Trophoblast cell (in vitro differentiated cells and primary cell): ENCODE data around the gene RYR1.
A peak's percentile ranks its signal among the peaks of the same experiment; 100 is the strongest.

Experiments used
- DNase-seq, 2 donors: peaks; one replicate each; pipeline ENCODE4 v3.0.0-alpha.2; 2016
- H2AFZ ChIP-seq: 2 replicates; pipeline ENCODE4 v1.6.1; 2013; ENCODE audit warnings: low read length, moderate library complexity, mild to moderate bottlenecking; ENCODE audit not compliant: insufficient read depth, poor library complexity
- H2AK5ac ChIP-seq: 2 replicates; pipeline ENCODE4 v1.6.1; 2013; ENCODE audit warnings: mild to moderate bottlenecking, low read length
- H2BK120ac ChIP-seq: 2 replicates; pipeline ENCODE4 v1.6.1; 2013; ENCODE audit warnings: low read length, mild to moderate bottlenecking, moderate library complexity; ENCODE audit not compliant: insufficient read depth, poor library complexity
- H2BK12ac ChIP-seq: 2 replicates; pipeline ENCODE4 v1.6.1; 2013; ENCODE audit warnings: mild to moderate bottlenecking, low read length, moderate library complexity
- H2BK5ac ChIP-seq: 2 replicates; pipeline ENCODE4 v1.6.1; 2013; ENCODE audit warnings: low read length, low read depth, moderate library complexity, mild to moderate bottlenecking; ENCODE audit not compliant: poor library complexity
- H3K14ac ChIP-seq: 2 replicates; pipeline ENCODE4 v1.6.1; 2013; ENCODE audit warnings: mild to moderate bottlenecking, low read length
- H3K18ac ChIP-seq: 2 replicates; pipeline ENCODE4 v1.6.1; 2013; ENCODE audit warnings: mild to moderate bottlenecking, low read length
- H3K23ac ChIP-seq: 2 replicates; pipeline ENCODE4 v1.6.1; 2013; ENCODE audit warnings: low read length
- H3K27ac ChIP-seq: 2 replicates; pipeline ENCODE4 v1.5.1; 2013; ENCODE audit warnings: low read depth, mild to moderate bottlenecking, inconsistent platforms, low read length, moderate library complexity
- H3K27me3 ChIP-seq: 2 replicates; pipeline ENCODE4 v1.6.1; 2013; ENCODE audit warnings: inconsistent platforms, mild to moderate bottlenecking, low read length, moderate library complexity; ENCODE audit not compliant: insufficient read depth
- H3K36me3 ChIP-seq, 2 experiments: 1 replicate in 1 of 2; 2 replicates in 1 of 2; pipeline ENCODE4 v1.6.1; 2013; ENCODE audit warnings: low read length in 2 of 2, mild to moderate bottlenecking in 2 of 2, moderate library complexity in 1 of 2; ENCODE audit not compliant: insufficient read depth in 2 of 2, control insufficient read depth in 1 of 2
- H3K4ac ChIP-seq: 2 replicates; pipeline ENCODE4 v1.6.1; 2013; ENCODE audit warnings: low read depth, mild to moderate bottlenecking, low read length, moderate library complexity
- H3K4me1 ChIP-seq, 2 experiments: 1 replicate in 1 of 2; 2 replicates in 1 of 2; pipeline ENCODE4 v1.6.1; 2013; ENCODE audit warnings: low read length in 2 of 2, mild to moderate bottlenecking in 2 of 2, moderate library complexity in 1 of 2; ENCODE audit not compliant: insufficient read depth in 2 of 2, control insufficient read depth in 1 of 2
- H3K4me2 ChIP-seq: 2 replicates; pipeline ENCODE4 v1.6.1; 2013; ENCODE audit warnings: inconsistent platforms, mild to moderate bottlenecking, low read length, moderate library complexity
- H3K4me3 ChIP-seq: 2 replicates; pipeline ENCODE4 v1.5.1; 2013; ENCODE audit warnings: mild to moderate bottlenecking, low read depth, low read length, inconsistent platforms
- H3K79me1 ChIP-seq: one replicate; pipeline ENCODE4 v1.6.1; 2013; ENCODE audit warnings: low read length
- H3K79me2 ChIP-seq: 2 replicates; pipeline ENCODE4 v1.6.1; 2013; ENCODE audit warnings: low read length, mild to moderate bottlenecking; ENCODE audit not compliant: control insufficient read depth, insufficient read depth, poor library complexity
- H3K9ac ChIP-seq: 2 replicates; pipeline ENCODE4 v1.6.1; 2013; ENCODE audit warnings: mild to moderate bottlenecking, low read length
- H3K9me3 ChIP-seq: 2 replicates; pipeline ENCODE4 v1.6.1; 2013; ENCODE audit warnings: low read depth, mild to moderate bottlenecking, control low read depth, inconsistent platforms, low read length; ENCODE audit not compliant: insufficient read depth
- H4K12ac ChIP-seq: 2 replicates; pipeline ENCODE4 v1.6.1; 2013; ENCODE audit warnings: low read depth, mild to moderate bottlenecking, low read length, moderate library complexity
- H4K8ac ChIP-seq: 2 replicates; pipeline ENCODE4 v1.6.1; 2013; ENCODE audit warnings: low read depth, mild to moderate bottlenecking, low read length, moderate library complexity
- H4K91ac ChIP-seq: one replicate; pipeline ENCODE4 v1.6.1; 2013; ENCODE audit warnings: low read depth, mild to moderate bottlenecking, low read length, moderate library complexity
- WGBS: extraction: QIAGEN DNeasy Blood & Tissue Kit; methylation state at CpG from one replicate; pipeline ENCODE4 v1.1.7; 2013; ENCODE audit warnings: missing lambda C conversion rate; ENCODE audit not compliant: insufficient read length, insufficient coverage; ENCODE audit errors: extremely low coverage; 5-methylcytosine and 5-hydroxymethylcytosine counted together

The RYR1 gene

DNA sequence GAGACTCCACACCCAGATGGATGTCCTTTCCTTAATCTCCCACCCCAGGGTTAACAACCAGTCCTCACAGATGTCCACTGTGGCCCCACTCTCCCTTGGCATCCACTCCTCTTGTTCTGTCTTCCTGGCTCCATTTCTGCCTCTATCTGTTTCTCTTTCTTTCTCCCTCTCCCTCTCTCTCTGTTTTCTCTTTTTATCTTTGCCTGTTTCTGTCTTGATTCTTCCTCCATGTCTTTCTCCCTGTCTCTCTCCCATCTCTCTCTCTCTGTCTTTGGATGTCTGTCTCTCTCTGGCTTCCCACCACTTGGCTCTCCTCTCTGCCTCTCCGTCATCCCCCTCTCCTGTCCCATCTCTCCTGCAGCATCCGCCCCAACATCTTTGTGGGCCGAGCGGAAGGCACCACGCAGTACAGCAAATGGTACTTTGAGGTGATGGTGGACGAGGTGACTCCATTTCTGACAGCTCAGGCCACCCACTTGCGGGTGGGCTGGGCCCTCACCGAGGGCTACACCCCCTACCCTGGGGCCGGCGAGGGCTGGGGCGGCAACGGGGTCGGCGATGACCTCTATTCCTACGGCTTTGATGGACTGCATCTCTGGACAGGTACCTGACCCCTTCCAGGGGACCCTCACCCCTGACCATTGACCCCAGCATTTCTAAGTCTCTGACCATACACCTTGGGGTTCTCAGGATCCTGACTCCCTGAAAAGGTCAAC, 24.4 kb downstream of the RYR1 start:
- Histone ChIP-seq H4K91ac (no peak overlapping the region), H3K4me2 (no peak overlapping the region), H3K4ac (no peak overlapping the region), H3K4me3 (no peak overlapping the region), H3K27ac (no peak overlapping the region), H2AFZ (no peak overlapping the region), H4K12ac (no peak overlapping the region), H3K27me3 (no peaks in the 10 kb centered on the region), H2AK5ac (no peak overlapping the region), H4K8ac (no peak overlapping the region), H3K9ac (no peak overlapping the region), H3K4me1 (no peaks in the 10 kb centered on the region), H3K14ac (no peak overlapping the region), H3K79me2 (no peaks in the 10 kb centered on the region), H3K79me1 (no peaks in the 10 kb centered on the region), H3K23ac (no peak overlapping the region), H2BK5ac (no peak overlapping the region), H3K36me3 (no peaks in the 10 kb centered on the region), H2BK12ac (no peak overlapping the region), H3K9me3 (no peaks in the 10 kb centered on the region), H3K18ac (no peak overlapping the region), H2BK120ac (no peak overlapping the region)
- DNase-seq, result no peak
- no CpG with 5 or more reads among the region's 15 CpGs for WGBS

DNA sequence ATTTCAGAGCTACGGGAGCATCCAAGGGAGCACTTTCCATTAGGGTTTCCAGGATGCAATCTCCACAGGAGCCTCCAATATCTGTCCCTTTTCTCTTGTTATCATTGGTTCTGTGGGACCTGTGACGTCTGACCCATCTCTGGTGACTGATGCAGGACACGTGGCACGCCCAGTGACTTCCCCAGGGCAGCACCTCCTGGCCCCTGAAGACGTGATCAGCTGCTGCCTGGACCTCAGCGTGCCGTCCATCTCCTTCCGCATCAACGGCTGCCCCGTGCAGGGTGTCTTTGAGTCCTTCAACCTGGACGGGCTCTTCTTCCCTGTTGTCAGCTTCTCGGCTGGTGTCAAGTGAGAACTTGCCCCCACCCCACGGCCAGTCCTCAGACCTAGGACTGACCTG, 25.5 kb downstream of the RYR1 start:
- Histone ChIP-seq H3K9me3 (no peaks in the 10 kb centered on the region), H3K4ac (no peak overlapping the region), H3K9ac (no peak overlapping the region), H3K14ac (no peak overlapping the region), H3K18ac (no peak overlapping the region), H3K79me2 (no peaks in the 10 kb centered on the region), H2AFZ (no peak overlapping the region), H2AK5ac (no peak overlapping the region), H2BK120ac (no peak overlapping the region), H3K27ac (no peak overlapping the region), H3K4me2 (no peak overlapping the region), H3K27me3 (no peaks in the 10 kb centered on the region), H4K12ac (no peak overlapping the region), H3K23ac (no peak overlapping the region), H4K8ac (no peak overlapping the region), H3K4me1 (no peaks in the 10 kb centered on the region), H3K79me1 (no peaks in the 10 kb centered on the region), H4K91ac (no peak overlapping the region), H2BK12ac (no peak overlapping the region), H2BK5ac (no peak overlapping the region), H3K4me3 (no peak overlapping the region), H3K36me3 (no peaks in the 10 kb centered on the region)
- DNase-seq, result no peak
- no CpG with 5 or more reads among the region's 13 CpGs for WGBS

DNA sequence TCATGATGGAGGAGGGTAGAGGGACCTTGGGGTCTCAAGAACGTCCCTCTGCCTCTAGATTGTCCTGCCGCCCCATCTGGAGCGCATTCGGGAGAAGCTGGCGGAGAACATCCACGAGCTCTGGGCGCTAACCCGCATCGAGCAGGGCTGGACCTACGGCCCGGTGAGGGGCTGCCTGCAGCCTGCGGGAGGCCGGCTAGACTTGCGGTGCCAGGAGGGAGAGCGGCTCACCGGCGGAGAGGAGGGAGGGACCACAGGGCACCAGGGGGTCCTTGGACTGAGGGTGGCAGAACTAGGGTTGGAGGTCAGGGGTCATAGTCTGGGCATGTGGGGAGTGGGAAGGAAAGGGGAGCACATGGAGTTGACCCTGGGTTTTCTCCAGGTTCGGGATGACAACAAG, 29.9 kb downstream of the RYR1 start:
- Histone ChIP-seq H2BK12ac (no peak overlapping the region), H4K12ac (no peak overlapping the region), H3K18ac (no peak overlapping the region)

DNA sequence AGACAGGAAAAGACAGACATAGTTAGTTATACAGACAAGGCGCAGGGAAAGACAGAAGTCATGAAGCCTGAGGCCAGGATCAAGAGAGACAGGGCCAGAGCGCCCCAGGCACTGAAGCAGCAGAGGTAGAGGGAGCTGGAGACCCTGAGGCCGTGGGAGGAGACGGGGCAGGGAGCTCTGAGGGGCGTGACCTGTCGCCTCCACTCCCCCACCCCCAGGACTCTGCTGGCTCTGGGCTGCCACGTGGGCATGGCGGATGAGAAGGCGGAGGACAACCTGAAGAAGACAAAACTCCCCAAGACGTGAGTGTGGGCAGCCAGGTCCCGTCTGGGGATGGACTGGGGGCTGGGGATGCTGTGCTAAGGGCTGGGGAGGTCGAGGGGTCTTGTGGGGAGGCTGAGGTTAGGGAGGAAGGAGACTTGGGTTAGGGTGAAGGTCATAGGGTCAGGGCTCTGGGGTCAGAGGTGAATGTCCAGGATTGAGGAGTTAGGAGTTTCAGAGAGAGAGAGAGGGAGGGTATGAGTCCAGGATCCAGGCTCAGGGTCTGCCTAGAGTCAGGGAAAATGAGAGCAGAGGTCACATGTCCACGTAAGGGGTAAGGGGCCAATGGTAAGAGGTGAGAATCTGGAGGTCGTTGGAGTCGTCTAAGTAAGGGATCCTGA, 31.1 kb downstream of the RYR1 start:
- WGBS, result no CpG with 5 or more reads among the region's 15 CpGs
- no peak overlapping the region for H3K18ac ChIP-seq
- H3K4ac ChIP-seq, result no peak overlapping the region
- no peak overlapping the region for H4K91ac ChIP-seq
- H2AK5ac ChIP-seq, result no peak overlapping the region
- no peak overlapping the region for H2BK5ac ChIP-seq
- H3K14ac ChIP-seq, result no peak overlapping the region
- no peaks in the 10 kb centered on the region for H3K79me2 ChIP-seq
- H3K4me3 ChIP-seq, result no peak overlapping the region
- no peak overlapping the region for H4K8ac ChIP-seq
- H3K4me1 ChIP-seq, result no peaks in the 10 kb centered on the region
- no peak overlapping the region for H4K12ac ChIP-seq
- DNase-seq, result peak in 1 of 2 donors; percentile 2
- H2BK120ac ChIP-seq, result no peak overlapping the region
- no peak overlapping the region for H2AFZ ChIP-seq
- H3K4me2 ChIP-seq, result no peak overlapping the region
- H3K23ac ChIP-seq, result no peak overlapping the region
- H3K27ac ChIP-seq, result no peak overlapping the region
- H3K9ac ChIP-seq, result no peak overlapping the region
- peaks cover 9% of the 10 kb centered on the region for H3K9me3 ChIP-seq
- no peaks in the 10 kb centered on the region for H3K79me1 ChIP-seq
- no peaks in the 10 kb centered on the region for H3K36me3 ChIP-seq
- H2BK12ac ChIP-seq, result no peak overlapping the region
- no peaks in the 10 kb centered on the region for H3K27me3 ChIP-seq

More for the DNA sequence above, 29.9 kb downstream of the RYR1 start:
- no peak overlapping the region for H3K4me3 ChIP-seq
- no CpG with 5 or more reads among the region's 18 CpGs for WGBS
- H3K14ac ChIP-seq, result no peak overlapping the region
- H3K4ac ChIP-seq, result no peak overlapping the region
- H4K91ac ChIP-seq, result no peak overlapping the region
- H3K79me2 ChIP-seq, result no peaks in the 10 kb centered on the region
- H2BK5ac ChIP-seq, result no peak overlapping the region
- no peaks in the 10 kb centered on the region for H3K27me3 ChIP-seq
- H3K4me1 ChIP-seq, result no peaks in the 10 kb centered on the region
- no peak for DNase-seq
- H3K4me2 ChIP-seq, result no peak overlapping the region
- no peak overlapping the region for H3K23ac ChIP-seq
- no peak overlapping the region for H3K9ac ChIP-seq
- H4K8ac ChIP-seq, result no peak overlapping the region
- no peak overlapping the region for H2BK120ac ChIP-seq
- no peaks in the 10 kb centered on the region for H3K36me3 ChIP-seq
- H3K9me3 ChIP-seq, result peaks cover 9% of the 10 kb centered on the region
- H3K79me1 ChIP-seq, result no peaks in the 10 kb centered on the region
- no peak overlapping the region for H2AFZ ChIP-seq
- H2AK5ac ChIP-seq, result no peak overlapping the region
- no peak overlapping the region for H3K27ac ChIP-seq
